ENCODE measurements around the gene LEO1.

DNA sequence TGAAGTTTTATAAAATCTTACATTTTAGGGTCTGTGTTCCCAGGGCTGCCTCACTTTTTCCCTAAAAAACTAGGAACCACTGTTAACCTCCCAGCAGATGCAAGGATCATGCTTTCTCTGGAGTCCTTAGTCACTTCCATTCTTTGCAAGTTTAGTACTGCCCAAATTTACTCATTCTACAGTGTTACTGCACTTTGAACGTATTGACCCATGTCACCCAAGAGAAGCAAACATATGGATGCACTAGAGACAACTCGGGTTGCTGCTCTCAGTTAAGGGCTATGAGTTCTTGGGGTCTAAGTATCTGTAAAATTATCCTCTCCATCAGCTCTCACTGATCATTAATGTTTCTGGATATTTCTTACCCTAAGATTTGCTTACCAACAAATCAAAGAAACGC is 59.0 kb downstream of the LEO1 start:
- TF ChIP-seq EGR1 (IDR thresholded peaks at IDR 0.05; ENCODE audit: low read depth in 2 of 2): no peak
- TF ChIP-seq, protein P1, sequence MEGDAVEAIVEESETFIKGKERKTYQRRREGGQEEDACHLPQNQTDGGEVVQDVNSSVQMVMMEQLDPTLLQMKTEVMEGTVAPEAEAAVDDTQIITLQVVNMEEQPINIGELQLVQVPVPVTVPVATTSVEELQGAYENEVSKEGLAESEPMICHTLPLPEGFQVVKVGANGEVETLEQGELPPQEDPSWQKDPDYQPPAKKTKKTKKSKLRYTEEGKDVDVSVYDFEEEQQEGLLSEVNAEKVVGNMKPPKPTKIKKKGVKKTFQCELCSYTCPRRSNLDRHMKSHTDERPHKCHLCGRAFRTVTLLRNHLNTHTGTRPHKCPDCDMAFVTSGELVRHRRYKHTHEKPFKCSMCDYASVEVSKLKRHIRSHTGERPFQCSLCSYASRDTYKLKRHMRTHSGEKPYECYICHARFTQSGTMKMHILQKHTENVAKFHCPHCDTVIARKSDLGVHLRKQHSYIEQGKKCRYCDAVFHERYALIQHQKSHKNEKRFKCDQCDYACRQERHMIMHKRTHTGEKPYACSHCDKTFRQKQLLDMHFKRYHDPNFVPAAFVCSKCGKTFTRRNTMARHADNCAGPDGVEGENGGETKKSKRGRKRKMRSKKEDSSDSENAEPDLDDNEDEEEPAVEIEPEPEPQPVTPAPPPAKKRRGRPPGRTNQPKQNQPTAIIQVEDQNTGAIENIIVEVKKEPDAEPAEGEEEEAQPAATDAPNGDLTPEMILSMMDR (IDR thresholded peaks at IDR 0.05; ENCODE audit: low read depth, low read length, missing input control): no peak
- no peak for TF ChIP-seq TAF1 (conservative IDR thresholded peaks at IDR 0.05)
- TF ChIP-seq, protein P2, sequence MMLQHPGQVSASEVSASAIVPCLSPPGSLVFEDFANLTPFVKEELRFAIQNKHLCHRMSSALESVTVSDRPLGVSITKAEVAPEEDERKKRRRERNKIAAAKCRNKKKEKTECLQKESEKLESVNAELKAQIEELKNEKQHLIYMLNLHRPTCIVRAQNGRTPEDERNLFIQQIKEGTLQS (IDR thresholded peaks at IDR 0.05): no peak
- no peak for TF ChIP-seq JUND (IDR thresholded peaks at IDR 0.05)
- no peak for TF ChIP-seq GABPA (IDR thresholded peaks at IDR 0.05 in 1 of 2, conservative IDR thresholded peaks at IDR 0.05 in 1 of 2)
- TF ChIP-seq, protein P3, sequence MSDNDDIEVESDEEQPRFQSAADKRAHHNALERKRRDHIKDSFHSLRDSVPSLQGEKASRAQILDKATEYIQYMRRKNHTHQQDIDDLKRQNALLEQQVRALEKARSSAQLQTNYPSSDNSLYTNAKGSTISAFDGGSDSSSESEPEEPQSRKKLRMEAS (IDR thresholded peaks at IDR 0.05): no peak
- TF ChIP-seq SP1 (IDR thresholded peaks at IDR 0.05): no peak

All from liver (tissue), 3 donors.